HCT116 (cell line): ENCODE data around the gene GNAS.

Source experiments
- CBX3 ChIP-seq: IDR thresholded peaks from 2 replicates; pipeline ENCODE4 v1.6.1; 2012; ENCODE audit warnings: low read depth
- CEBPB ChIP-seq: IDR thresholded peaks from 2 replicates; pipeline ENCODE4 v1.6.1; 2012; ENCODE audit warnings: low read depth
- CTCF ChIP-seq, 3 experiments: fragments of 200-600 bp in 1 of 3; sonication (generic) in 1 of 3; IDR thresholded peaks in 2 of 3; conservative IDR thresholded peaks in 1 of 3; 2 replicates each; pipeline ENCODE4 v1.5.1; 2012 to 2017; ENCODE audit warnings: low read depth in 2 of 3, low read length in 2 of 3, antibody characterized with exemption in 1 of 3, borderline replicate concordance in 1 of 3, control low read depth in 1 of 3, mild to moderate bottlenecking in 1 of 3, mixed read lengths in 1 of 3, mixed run types in 1 of 3, moderate library complexity in 1 of 3; ENCODE audit not compliant: insufficient read depth in 1 of 3
- EZH2 ChIP-seq: fragments of 200-600 bp; sonication (generic); IDR thresholded peaks from 2 replicates; pipeline ENCODE4 v1.6.1; 2017; ENCODE audit warnings: antibody characterized with exemption, mixed run types
- REST ChIP-seq: IDR thresholded peaks from 2 replicates; pipeline ENCODE4 v1.6.1; 2012; ENCODE audit warnings: low read depth
- SIN3A ChIP-seq: IDR thresholded peaks from 2 replicates; pipeline ENCODE4 v1.6.1; 2012; ENCODE audit warnings: low read depth
- ZBTB33 ChIP-seq: IDR thresholded peaks from 2 replicates; pipeline ENCODE4 v1.6.1; 2011; ENCODE audit warnings: mild to moderate bottlenecking, low read length, moderate library complexity; ENCODE audit not compliant: insufficient replicate concordance; ENCODE audit errors: extremely low read depth
- ZNF274 ChIP-seq: fragments of 200-500 bp; sonication (Bioruptor generic); IDR thresholded peaks from 2 replicates; pipeline ENCODE4 v1.6.1; 2014; ENCODE audit warnings: mild to moderate bottlenecking, low read depth, low read length, inconsistent platforms

- TF ChIP-seq CTCF (IDR thresholded peaks at IDR 0.05 in 2 of 3, conservative IDR thresholded peaks at IDR 0.05 in 1 of 3; ENCODE audit: borderline replicate concordance in 1 of 3, insufficient read depth in 1 of 3, low read depth in 2 of 3, low read length in 2 of 3), result no peak
- no peak for TF ChIP-seq SIN3A
- TF ChIP-seq REST, result no peak
- no peak for TF ChIP-seq ZBTB33
- no peak for TF ChIP-seq CBX3
- TF ChIP-seq EZH2, result no peak
- TF ChIP-seq CEBPB, result no peak
- no peak for TF ChIP-seq ZNF274
Measured at GRCh38 chr20:58847463-58847862, 5.1 kb upstream of the GNAS start.
